GM19099 (cell line): ENCODE data around the gene PRKAG1.

ENCODE experiments used
- POLR2A ChIP-seq: IDR thresholded peaks from 3 replicates; pipeline ENCODE4 v1.6.1; 2011; ENCODE audit warnings: low read depth; ENCODE audit not compliant: insufficient read length; ENCODE audit errors: extremely low read depth

The PRKAG1 gene

DNA sequence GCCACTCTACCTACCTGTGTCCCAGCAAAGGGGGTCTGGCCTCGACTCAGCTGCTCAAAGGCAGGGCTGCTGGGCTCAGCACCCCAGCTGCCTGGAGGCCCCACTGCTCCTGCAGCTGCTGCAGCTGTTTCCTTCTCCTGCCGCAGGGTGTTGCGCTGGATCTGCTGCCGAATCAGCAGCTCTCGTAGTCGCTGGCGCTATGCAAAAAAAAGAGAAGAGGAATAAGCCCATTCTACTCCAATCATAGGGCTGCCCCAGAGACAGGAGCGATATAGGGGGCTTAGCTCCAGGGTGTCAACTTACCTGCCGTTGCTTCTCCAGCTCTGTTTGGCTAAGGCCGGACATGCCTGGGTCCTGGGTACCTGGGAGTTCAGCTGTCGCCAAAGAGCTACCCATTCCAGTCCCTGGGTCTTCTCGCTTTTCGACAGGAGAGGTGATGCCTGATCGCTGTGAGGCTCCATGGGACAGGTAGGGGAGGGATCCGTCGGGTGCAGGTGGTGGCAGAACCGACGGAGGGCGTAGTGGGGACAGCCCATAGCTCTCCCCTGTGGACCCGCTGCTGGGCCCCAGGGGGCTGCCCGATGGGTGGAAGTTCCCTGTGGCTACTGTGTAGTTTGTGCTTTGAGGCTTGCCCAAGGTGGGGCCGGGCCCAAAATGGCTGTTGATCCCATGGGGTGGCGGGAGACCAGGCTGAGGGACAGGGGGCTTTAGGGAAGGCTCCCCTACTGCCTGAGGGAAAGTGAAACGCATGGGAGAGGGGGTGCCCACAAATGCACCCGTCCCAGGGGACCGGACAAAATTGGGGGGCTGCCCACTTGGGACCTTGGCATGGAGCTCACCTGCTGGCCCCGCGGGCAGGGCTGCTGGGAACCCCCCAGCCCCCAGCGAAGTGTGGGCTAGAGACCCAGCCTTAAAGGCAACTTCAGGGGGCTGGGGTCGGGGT lies 21.1 kb upstream of the PRKAG1 start:
- TF ChIP-seq POLR2A: no peak

DNA sequence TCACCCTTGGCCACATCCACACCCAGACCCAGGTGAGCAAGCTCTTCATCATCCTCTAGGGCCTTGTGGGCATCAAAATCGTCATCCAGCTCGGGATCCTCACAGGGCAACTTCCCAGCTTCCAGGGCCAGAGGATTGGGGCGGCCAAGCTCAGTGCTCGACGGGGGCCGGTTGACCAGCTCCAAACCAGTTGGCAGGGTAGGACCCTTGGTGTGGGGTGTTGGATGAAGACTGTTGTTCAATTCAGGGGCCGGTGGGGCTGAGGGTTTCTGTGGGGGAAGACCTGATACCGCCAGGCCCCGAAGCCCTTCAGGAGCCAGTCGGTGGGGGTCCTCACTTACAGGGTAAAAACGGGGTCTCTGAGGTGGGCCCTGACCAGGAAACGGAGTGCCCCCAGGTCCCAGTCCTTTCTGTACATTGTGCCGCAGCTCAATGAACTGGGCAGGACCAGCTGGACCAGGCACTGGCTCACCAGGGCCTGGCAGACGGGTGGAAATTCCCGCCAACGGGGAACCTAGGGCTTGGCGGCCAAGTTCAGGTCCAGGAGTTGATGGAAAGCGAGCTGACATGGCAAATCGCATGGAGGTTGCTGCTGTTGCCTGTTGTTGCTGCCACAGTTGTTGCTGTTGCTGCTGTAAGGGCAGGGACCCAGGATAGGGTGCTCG lies 19.8 kb upstream of the PRKAG1 start:
- TF ChIP-seq POLR2A: no peak

GRCh38 chr12:49037947-49038237 lies 19.3 kb upstream of the PRKAG1 start:
- TF ChIP-seq POLR2A: no peak

DNA sequence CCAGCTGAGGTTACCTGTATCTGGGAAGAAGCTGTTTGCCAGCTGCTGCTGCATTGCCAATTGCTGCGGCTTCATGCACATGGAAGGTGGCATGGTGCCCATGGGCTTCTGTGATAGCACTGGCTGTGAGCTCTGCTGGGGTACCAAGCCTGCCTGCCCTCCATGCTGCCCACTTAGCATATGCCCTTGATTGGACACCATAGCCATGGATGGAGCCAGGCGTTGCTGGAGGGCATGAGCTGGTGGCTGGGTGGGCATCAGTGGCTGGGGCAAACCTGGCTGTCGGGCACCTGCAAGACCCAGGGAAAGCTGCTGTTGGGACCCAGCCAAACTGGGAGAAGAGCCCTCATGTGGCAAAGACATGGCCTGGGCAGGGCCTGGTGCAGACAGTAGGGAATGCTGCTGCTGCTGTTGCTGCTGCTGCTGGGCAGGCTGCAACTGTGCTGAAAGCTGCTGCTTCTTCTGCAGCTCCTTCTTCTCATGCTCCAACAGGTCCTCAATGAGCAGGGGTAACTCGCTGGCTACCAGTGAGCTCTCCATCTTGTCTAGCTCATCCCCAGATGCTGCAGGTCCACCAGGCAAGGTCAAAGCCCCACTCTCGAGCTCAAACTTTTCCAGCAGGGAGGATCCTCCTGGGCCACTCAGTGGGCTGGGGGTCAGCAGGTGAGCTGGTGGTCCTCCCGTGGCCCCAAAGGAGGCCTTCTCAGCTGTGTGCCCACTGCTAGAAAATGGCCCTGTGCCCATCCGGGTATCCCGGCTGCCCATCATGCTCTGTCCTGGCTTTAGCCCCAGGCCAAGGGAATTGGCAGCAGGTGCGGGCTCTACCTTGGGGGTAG lies 18.8 kb upstream of the PRKAG1 start:
- TF ChIP-seq POLR2A: no peak

DNA sequence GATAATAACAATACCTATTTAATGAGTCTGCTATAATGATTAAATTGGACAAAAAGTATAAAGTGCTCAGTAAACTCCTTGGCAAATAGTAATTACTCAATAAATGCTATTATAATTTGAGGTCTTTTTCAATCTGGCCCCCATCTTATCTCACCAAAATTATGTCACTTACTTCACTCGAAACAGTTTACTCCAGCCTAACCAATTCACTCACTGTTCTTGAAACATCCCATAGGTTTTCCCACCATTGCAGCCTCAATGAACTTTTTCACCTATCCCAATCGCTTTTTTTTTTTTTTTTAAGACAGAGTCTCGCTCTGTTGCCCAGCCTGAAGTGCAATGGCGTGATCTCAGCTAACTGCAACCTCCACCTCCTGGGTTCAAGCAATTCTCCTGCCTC lies 17.5 kb upstream of the PRKAG1 start:
- no peak for TF ChIP-seq POLR2A

DNA sequence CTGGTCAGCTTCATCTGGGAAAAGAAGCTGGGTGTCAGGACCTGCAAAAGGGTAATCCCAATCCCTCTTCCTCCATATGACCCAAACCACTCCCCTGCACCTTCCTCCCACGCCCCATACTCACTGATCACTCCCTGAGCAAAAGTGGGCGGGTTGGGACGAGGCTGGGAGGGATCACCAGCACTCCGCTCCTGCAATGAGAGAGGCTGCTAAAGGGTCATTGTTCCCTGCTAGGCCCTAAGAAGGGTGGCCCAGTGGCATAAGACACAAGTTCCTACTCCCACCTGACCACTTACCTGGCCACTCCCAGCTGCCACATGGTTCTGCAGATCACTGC lies 15.7 kb upstream of the PRKAG1 start:
- no peak for TF ChIP-seq POLR2A

DNA sequence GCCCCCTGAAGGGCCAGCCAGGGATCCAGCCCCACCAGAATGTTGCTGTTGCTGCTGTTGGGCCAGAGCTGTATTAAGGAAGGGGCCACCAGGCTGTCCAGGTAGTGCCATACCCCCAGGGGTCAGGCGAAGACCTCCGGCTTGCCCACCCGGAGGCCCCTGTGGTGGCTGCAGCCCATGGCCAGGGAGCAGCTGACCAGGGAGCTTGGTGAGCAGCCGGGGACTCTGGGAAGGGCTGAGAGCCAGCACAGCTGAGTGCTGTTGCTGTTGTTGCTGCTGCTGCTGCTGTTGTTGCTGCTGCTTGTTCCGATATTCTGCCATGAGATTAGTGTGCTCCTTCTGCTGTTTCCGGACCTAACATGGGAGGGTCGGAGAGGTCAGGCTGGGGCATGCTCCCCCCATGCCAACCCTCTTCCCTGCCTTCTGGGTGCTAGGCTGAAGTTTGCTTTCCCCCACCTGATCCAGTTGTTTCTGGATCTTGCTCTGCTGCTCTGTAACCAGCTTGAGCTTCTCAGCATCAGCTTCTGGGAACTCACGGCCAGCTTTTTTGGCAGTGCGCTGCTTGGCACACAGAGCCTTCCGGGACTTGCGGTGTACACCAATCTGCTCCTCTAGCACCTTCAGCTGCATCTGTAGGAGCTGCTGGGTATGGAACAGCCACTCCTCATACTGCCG lies 15.2 kb upstream of the PRKAG1 start:
- TF ChIP-seq POLR2A: no peak

DNA sequence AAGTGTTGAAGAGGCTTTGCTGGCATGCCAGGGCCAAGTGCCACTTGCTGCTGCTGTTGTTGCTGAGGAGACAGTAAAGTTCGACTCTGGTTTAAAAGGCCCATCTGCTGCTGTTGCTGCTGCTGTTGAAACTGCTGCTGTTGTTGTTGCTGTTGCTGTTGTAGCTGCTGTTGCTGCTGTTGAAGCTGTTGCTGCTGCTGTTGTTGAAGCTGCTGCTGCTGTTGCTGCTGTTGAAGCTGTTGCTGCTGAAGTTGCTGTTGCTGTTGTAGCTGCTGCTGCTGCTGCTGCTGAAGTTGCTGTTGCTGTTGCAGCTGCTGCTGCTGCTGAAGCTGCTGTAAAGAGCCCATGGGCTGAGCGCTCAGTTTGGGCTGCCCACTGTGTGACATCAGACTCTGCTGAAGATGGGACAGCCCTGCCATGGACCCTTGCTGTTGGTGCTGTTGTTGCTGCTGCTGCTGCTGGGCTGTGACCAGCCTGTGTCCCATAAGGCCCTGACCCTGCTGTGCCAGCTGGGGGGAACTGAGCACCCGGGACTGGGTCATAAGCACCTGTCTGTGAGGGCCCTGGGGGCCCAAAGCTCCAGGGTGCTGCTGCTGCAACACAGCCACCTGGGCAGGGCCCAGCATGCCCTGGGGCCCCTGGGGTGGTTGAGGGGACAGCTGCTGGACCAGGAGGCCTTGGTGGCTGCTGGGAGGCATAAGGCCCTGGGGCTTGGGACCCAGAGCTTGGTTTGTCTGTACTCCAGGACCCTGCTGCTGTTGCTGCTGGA lies 14.3 kb upstream of the PRKAG1 start:
- TF ChIP-seq POLR2A: no peak

DNA sequence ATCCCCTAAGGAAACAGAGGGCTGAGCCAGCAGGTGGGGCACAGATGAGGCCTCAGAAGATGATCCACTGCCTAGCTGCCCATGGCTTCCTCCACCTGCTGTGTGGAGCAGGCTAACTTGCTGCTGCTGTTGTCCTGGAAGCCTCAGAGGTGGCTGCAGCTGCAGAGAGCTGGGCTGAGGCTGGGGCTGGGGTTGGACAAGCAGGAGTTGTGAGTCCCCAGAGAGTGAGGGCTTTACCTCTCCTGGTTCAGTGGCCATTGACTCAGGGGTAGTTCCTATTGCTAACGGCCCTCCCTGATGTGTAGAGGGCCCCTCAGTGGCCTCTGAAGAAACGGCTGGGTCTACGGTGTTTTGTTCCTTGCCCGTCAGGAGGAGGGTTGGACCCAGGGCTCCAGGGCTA lies 13.7 kb upstream of the PRKAG1 start:
- no peak for TF ChIP-seq POLR2A

DNA sequence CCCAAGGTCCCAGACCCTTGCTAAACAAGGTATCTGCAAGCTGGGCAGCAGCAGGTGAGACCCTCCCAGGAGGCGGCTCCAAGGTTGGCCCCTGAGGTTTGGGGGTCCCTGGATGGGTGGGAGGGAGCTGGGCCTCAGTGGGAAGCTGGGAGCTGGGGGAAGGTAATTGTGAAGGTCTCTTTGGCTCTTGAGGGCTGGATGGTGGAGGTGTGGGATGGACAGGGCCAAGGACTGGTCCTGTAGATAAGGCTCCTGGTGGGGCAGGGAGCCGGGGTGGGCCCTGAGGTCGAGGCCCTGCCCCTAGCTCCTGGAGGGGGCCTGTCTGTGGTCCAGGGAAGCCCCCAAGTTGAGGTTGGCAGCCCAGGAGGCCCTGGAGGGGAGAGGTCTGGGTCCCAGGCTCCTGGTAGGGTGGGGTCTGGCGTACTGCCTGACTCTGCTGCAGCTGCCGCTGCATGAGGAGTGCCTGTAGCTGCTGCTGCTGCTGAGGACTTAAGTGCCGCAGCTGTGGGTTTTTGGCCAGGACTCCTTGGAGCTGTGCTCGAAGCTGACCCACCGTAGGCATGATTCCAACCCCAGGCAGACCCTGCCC lies 13.1 kb upstream of the PRKAG1 start:
- no peak for TF ChIP-seq POLR2A

GRCh38 chr12:49030714-49031572 lies 12.4 kb upstream of the PRKAG1 start:
- TF ChIP-seq POLR2A: no peak

DNA sequence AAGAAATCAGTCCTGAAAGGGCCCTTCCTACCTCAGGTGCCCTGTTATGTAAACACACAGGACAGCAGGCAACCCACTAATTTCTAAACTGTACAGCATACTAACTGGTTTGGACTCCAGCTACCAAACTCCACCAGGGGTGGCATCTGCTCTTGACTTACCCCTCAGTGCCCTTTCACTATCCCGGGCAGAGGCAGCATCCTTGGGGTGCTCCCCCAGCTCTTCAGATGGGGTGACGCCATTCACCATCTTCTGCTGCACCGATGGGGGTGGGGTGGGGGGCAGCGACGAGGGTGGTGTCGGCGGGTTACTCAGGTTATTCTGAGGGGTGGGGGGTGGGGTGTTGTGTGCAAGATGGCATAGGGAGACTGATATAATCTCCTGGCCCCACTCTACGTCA lies 11.5 kb upstream of the PRKAG1 start:
- no peak for TF ChIP-seq POLR2A

- no peak for TF ChIP-seq POLR2A
These were observed 10.2 kb upstream of the PRKAG1 start for GRCh38 chr12:49028666-49029275.
